GM23338 (cell line): ENCODE data around the gene TTC3. TPM values are rescaled to one million over a fixed set of nuclear protein-coding genes. Genes with fewer than 3 reads are reported as not detected.

ENCODE experiments used
- ATAC-seq: fragments of 200-7000 bp; cut with Tn5 transposase; 3 replicates; pipeline ENCODE4 v1.9.1; 2020
- DNase-seq: peaks from one replicate; pipeline ENCODE4 v3.0.0-alpha.2; 2015; ENCODE audit warnings: low spot score
- H2AFZ ChIP-seq: fragments of 200-600 bp; sonication (generic); 2 replicates; pipeline ENCODE4 v1.8.0; 2016; ENCODE audit warnings: antibody characterized with exemption, mild to moderate bottlenecking, moderate library complexity
- H3F3A ChIP-seq: fragments of 200-600 bp; sonication (generic); replicated peaks from 2 replicates; pipeline ENCODE4 v1.8.0; 2017; ENCODE audit warnings: antibody characterized with exemption, mixed run types, low read depth
- H3K27ac ChIP-seq: fragments of 200-600 bp; sonication (generic); 2 replicates; pipeline ENCODE4 v1.6.1; 2016; ENCODE audit warnings: low read depth
- H3K27me3 ChIP-seq: fragments of 200-600 bp; sonication (generic); 2 replicates; pipeline ENCODE4 v1.8.0; 2016; ENCODE audit warnings: mild to moderate bottlenecking, mixed run types, moderate library complexity; ENCODE audit not compliant: insufficient read depth
- H3K36me3 ChIP-seq: fragments of 200-600 bp; sonication (generic); 2 replicates; pipeline ENCODE4 v1.8.0; 2016; ENCODE audit warnings: mild to moderate bottlenecking; ENCODE audit not compliant: insufficient read depth
- H3K4me1 ChIP-seq: fragments of 200-600 bp; sonication (generic); 2 replicates; pipeline ENCODE4 v1.8.0; 2016; ENCODE audit warnings: mild to moderate bottlenecking, moderate library complexity; ENCODE audit not compliant: insufficient read depth
- H3K4me2 ChIP-seq: fragments of 200-600 bp; sonication (generic); 2 replicates; pipeline ENCODE4 v1.7.1; 2017; ENCODE audit warnings: mixed run types
- H3K4me3 ChIP-seq: fragments of 200-600 bp; sonication (generic); 2 replicates; pipeline ENCODE4 v1.6.1; 2016; ENCODE audit warnings: mixed run types
- H3K79me2 ChIP-seq: fragments of 200-600 bp; sonication (generic); replicated peaks from 2 replicates; pipeline ENCODE4 v1.8.0; 2017; ENCODE audit warnings: mild to moderate bottlenecking; ENCODE audit not compliant: insufficient read depth
- H3K9me2 ChIP-seq: fragments of 200-600 bp; sonication (generic); 2 replicates; pipeline ENCODE4 v1.8.0; 2017; ENCODE audit not compliant: insufficient read depth
- H4K20me1 ChIP-seq: fragments of 200-600 bp; sonication (generic); replicated peaks from 2 replicates; pipeline ENCODE4 v1.8.0; 2017; ENCODE audit warnings: mild to moderate bottlenecking; ENCODE audit not compliant: insufficient read depth
- H3K27ac Mint-ChIP-seq: 2 replicates; pipeline ENCODE4 v1.8.0; 2020; ENCODE audit warnings: inconsistent platforms, mild to moderate bottlenecking, moderate library complexity, mixed read lengths
- H3K27me3 Mint-ChIP-seq: 3 replicates; pipeline ENCODE4 v1.8.0; 2022; ENCODE audit warnings: low read depth, mild to moderate bottlenecking, moderate library complexity, mixed read lengths, inconsistent platforms; ENCODE audit not compliant: insufficient read depth, poor library complexity
- H3K36me3 Mint-ChIP-seq: 3 replicates; pipeline ENCODE4 v1.8.0; 2021; ENCODE audit warnings: low read depth, mild to moderate bottlenecking, inconsistent platforms, moderate library complexity, mixed read lengths
- H3K4me1 Mint-ChIP-seq: 3 replicates; pipeline ENCODE4 v1.8.0; 2020; ENCODE audit warnings: mild to moderate bottlenecking, inconsistent platforms, mixed read lengths
- H3K4me3 Mint-ChIP-seq: 3 replicates; pipeline ENCODE4 v1.8.0; 2021; ENCODE audit warnings: moderate library complexity, mild to moderate bottlenecking, inconsistent platforms, mixed read lengths
- H3K9me3 Mint-ChIP-seq: 3 replicates; pipeline ENCODE4 v1.8.0; 2020; ENCODE audit warnings: moderate library complexity, mild to moderate bottlenecking, inconsistent platforms, mixed read lengths
- CTCF ChIP-seq, 2 experiments: fragments of 200-600 bp in 1 of 2; sonication (generic) in 1 of 2; conservative IDR thresholded peaks; 2 replicates each; pipeline versions ENCODE4 v1.5.1 to v1.6.1; 2016 to 2017; ENCODE audit warnings: antibody characterized with exemption in 2 of 2, low read depth in 2 of 2, mild to moderate bottlenecking in 2 of 2, moderate library complexity in 1 of 2
- ETS1 ChIP-seq: IDR thresholded peaks from 2 replicates; pipeline ENCODE4 v1.6.1; 2016; ENCODE audit warnings: antibody characterized with exemption
- EZH2 ChIP-seq: fragments of 200-600 bp; sonication (generic); IDR thresholded peaks from one replicate; pipeline ENCODE4 v1.8.0; 2017; ENCODE audit warnings: antibody characterized with exemption, mild to moderate bottlenecking, low read depth; ENCODE audit not compliant: unreplicated experiment
- EZH2phosphoT487 ChIP-seq: fragments of 200-600 bp; sonication (generic); IDR thresholded peaks from one replicate; pipeline ENCODE4 v1.8.1; 2018; ENCODE audit warnings: antibody characterized with exemption; ENCODE audit not compliant: unreplicated experiment
- JUNB ChIP-seq: IDR thresholded peaks from one replicate; pipeline ENCODE4 v1.6.1; 2016; ENCODE audit warnings: antibody characterized with exemption; ENCODE audit not compliant: unreplicated experiment
- NANOG ChIP-seq: IDR thresholded peaks from 2 replicates; pipeline ENCODE4 v1.6.1; 2016; ENCODE audit warnings: antibody characterized with exemption, borderline replicate concordance
- POLR2AphosphoS5 ChIP-seq: IDR thresholded peaks from 2 replicates; pipeline ENCODE4 v1.6.1; 2016; ENCODE audit warnings: antibody characterized with exemption, low read depth
- STAT1 ChIP-seq: IDR thresholded peaks from one replicate; pipeline ENCODE4 v1.6.1; 2016; ENCODE audit warnings: antibody characterized with exemption; ENCODE audit not compliant: unreplicated experiment
- ZNF331 ChIP-seq: fragments of 250-450 bp; sonication (Bioruptor Pico); IDR thresholded peaks from 2 replicates; pipeline ENCODE4 v1.5.0; 2020; ENCODE audit warnings: low read depth, mild to moderate bottlenecking, moderate library complexity
- polyA plus RNA-seq: library from polyadenylated mRNA; unstranded; fragments of >200 nt; fragmentation: Nextera tagmentation; extraction: Ambion mirVana; gene quantifications from 2 replicates; pipeline ENCODE4 v1.2.1, GENCODE V29; 2016
- total RNA-seq: library from RNA; depleted of rRNA; stranded (reverse); fragments of >200 nt; shearing (Covaris generic); gene quantifications from 2 replicates; pipeline ENCODE4 v1.2.3, GENCODE V29; 2014
- TF ChIP-seq, protein P1 (sequence below): IDR thresholded peaks from one replicate; pipeline ENCODE4 v1.6.1; 2018; ENCODE audit warnings: antibody characterized with exemption; ENCODE audit not compliant: unreplicated experiment

The TTC3 gene
- total and polyA plus RNA-seq, 2 experiments from 2014 or later = 28.9 to 48.6 TPM

DNA sequence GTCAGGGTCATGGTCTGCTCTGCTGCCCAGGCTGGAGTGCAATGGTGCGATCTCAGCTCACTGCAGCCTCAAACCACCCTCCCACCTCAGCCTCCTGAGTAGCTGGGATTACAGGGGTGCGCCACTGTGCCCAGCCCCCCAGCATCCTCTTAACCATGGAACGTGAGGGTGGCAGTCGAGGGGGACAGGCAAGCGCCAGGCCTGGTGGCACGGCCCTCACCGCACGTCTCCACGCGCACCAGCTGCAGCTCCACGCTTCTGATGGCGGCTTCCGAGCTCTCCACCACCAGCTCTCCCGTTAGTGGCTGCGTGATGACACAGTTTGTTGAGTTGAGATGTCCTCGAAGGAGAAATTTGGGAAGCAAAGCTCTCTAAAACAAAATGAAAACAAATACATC, 154.9 kb downstream of the TTC3 start:
- Mint-ChIP-seq H3K27me3 (no peaks in the 10 kb centered on the region), H3K4me3 (no peak overlapping the region), H3K9me3 (peaks cover 11% of the 10 kb centered on the region; the same call in 2 of the 3 replicates), H3K4me1 (no peaks in the 10 kb centered on the region), H3K27ac (no peak overlapping the region), H3K36me3 (peaks cover 89% of the 10 kb centered on the region)
- Histone ChIP-seq H4K20me1 (no peaks in the 10 kb centered on the region), H3F3A (no peaks in the 10 kb centered on the region), H3K4me3 (no peak overlapping the region), H3K36me3 (peaks cover 24% of the 10 kb centered on the region), H3K9me2 (no peaks in the 10 kb centered on the region), H3K27me3 (no peaks in the 10 kb centered on the region), H2AFZ (no peak overlapping the region), H3K79me2 (no peaks in the 10 kb centered on the region), H3K27ac (no peak overlapping the region), H3K4me1 (no peaks in the 10 kb centered on the region), H3K4me2 (no peak overlapping the region)
- TF ChIP-seq POLR2AphosphoS5 (no peak), EZH2 (no peak)
- DNase-seq (no peak), ATAC-seq (no peak)

GRCh38 chr21:37230632-37231248, 157.7 kb downstream of the TTC3 start:
- Histone ChIP-seq H3K27ac (no peak overlapping the region), H3K27me3 (no peaks in the 10 kb centered on the region), H4K20me1 (no peaks in the 10 kb centered on the region), H3K4me1 (no peaks in the 10 kb centered on the region), H3K9me2 (no peaks in the 10 kb centered on the region), H3K4me3 (no peak overlapping the region), H2AFZ (no peak overlapping the region), H3K79me2 (no peaks in the 10 kb centered on the region), H3K36me3 (peaks cover 8% of the 10 kb centered on the region; the same call in 1 of the 2 replicates), H3F3A (no peaks in the 10 kb centered on the region), H3K4me2 (no peak overlapping the region)
- H3K4me1 Mint-ChIP-seq = no peaks in the 10 kb centered on the region
- no peaks in the 10 kb centered on the region for H3K27me3 Mint-ChIP-seq
- no peak overlapping the region; the same call in 2 of the 3 replicates for H3K4me3 Mint-ChIP-seq
- H3K36me3 Mint-ChIP-seq = peaks cover 65% of the 10 kb centered on the region
- DNase-seq = no peak
- no peaks in the 10 kb centered on the region; the same call in 2 of the 3 replicates for H3K9me3 Mint-ChIP-seq
- no peak for ATAC-seq
- no peak overlapping the region for H3K27ac Mint-ChIP-seq
- TF ChIP-seq, protein P1, sequence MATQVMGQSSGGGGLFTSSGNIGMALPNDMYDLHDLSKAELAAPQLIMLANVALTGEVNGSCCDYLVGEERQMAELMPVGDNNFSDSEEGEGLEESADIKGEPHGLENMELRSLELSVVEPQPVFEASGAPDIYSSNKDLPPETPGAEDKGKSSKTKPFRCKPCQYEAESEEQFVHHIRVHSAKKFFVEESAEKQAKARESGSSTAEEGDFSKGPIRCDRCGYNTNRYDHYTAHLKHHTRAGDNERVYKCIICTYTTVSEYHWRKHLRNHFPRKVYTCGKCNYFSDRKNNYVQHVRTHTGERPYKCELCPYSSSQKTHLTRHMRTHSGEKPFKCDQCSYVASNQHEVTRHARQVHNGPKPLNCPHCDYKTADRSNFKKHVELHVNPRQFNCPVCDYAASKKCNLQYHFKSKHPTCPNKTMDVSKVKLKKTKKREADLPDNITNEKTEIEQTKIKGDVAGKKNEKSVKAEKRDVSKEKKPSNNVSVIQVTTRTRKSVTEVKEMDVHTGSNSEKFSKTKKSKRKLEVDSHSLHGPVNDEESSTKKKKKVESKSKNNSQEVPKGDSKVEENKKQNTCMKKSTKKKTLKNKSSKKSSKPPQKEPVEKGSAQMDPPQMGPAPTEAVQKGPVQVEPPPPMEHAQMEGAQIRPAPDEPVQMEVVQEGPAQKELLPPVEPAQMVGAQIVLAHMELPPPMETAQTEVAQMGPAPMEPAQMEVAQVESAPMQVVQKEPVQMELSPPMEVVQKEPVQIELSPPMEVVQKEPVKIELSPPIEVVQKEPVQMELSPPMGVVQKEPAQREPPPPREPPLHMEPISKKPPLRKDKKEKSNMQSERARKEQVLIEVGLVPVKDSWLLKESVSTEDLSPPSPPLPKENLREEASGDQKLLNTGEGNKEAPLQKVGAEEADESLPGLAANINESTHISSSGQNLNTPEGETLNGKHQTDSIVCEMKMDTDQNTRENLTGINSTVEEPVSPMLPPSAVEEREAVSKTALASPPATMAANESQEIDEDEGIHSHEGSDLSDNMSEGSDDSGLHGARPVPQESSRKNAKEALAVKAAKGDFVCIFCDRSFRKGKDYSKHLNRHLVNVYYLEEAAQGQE = no peak
- TF ChIP-seq CTCF (conservative IDR thresholded peaks at IDR 0.05; ENCODE audit: low read depth in 2 of 2) (no peak), EZH2phosphoT487 (no peak), ZNF331 (CRISPR knock-in tag) (no peak), STAT1 (no peak), ETS1 (no peak), POLR2AphosphoS5 (no peak), EZH2 (no peak), NANOG (no peak), JUNB (no peak)
